GM19455 (cell line): ENCODE results near the gene LRRC15.

Experiments
- ATAC-seq: cut with Tn5 transposase; IDR thresholded peaks from one replicate; pipeline ENCODE4 v1.9.1; 2021; ENCODE audit not compliant: unreplicated experiment

Gene LRRC15

GRCh38 chr3:194320744-194321243 is 48.7 kb downstream of the LRRC15 start:
- ATAC-seq = no peak

- no peak for ATAC-seq
These were observed 49.4 kb downstream of the LRRC15 start for GRCh38 chr3:194320100-194320499.

GRCh38 chr3:194318511-194319161 is 50.9 kb downstream of the LRRC15 start:
- ATAC-seq = no peak

DNA sequence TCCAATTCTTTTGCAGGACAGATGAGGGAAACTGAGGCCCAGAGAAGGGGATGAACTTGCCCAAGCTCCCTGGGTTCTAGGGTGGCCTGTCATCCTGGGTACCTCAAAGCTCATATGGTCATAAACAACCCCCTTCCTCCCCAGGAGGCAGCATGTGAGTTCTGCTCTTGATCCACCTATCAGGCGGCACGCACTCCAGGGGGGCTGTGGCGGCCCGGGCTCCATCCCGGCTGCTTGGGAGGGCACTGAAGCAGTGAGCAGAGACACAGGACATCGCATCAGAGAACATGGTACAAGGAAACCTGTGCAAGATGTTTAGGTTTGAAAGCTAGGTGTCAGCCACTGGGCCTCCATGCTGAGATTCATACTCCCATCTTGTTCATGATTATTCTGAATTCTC is 52.6 kb downstream of the LRRC15 start:
- ATAC-seq = no peak

DNA sequence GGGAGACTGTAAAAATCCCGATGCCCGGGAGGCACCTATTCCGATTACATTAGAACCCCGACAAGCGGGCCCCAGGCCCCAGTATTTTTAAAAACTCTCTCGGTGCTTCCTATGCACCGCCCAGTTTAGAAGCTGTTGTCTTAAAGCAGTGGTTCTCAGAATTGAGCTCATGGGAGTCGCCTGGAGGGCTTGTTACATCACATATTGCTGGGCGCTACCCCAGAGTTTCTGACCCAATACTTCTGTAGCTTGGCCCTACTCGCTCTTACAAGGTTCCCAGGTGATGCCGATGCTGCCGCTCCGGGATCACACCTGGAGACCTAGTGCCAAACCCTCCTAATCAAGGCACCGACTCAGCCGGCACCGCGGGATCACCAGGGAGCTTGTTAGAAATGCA is 53.6 kb downstream of the LRRC15 start:
- ATAC-seq = peak; percentile 22

DNA sequence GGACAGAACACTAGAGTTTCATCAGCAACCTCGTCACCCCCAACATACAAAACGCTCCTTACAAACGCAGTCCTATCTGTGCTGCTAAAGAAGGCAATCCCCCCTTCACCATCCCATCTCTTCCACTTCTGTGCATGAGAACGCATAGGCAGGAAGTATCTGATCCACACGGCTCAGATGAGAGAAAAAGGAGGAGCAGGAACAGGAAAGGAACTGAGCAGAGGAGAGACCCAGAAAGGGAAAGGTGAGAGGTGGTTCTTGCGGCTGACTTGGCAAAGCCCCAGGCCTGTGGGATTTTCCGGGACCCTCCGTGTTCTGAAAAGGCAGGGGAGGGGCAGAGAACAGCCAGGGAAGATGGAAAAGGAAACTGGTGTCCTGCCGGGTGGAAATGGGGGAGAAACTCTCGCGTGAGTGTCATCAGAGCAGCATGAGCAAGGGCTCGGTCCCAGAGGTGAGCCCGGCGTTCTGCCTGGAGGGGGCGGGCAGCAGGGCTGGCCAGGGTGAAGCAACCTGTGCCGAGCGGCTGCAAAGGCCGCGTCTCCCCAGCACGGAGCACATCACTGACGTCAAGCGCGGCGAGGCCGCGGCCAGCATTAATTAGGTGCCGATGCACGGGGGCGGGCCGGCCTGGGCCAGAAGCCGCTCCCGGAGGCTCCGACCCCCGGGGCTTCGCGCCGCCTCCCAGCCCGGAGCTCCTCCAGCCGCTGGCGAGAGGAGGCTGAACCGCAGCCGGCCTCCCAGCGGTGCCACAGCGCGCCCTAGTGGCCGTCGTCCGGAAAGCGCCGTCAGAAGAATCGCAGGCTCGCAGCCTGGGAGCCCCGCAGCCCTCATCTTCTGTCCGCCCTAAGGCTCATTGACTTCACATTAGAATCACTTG is 54.2 kb downstream of the LRRC15 start:
- ATAC-seq = peak; percentile 90

GRCh38 chr3:194314388-194315068 is 55.0 kb downstream of the LRRC15 start:
- no peak for ATAC-seq

DNA sequence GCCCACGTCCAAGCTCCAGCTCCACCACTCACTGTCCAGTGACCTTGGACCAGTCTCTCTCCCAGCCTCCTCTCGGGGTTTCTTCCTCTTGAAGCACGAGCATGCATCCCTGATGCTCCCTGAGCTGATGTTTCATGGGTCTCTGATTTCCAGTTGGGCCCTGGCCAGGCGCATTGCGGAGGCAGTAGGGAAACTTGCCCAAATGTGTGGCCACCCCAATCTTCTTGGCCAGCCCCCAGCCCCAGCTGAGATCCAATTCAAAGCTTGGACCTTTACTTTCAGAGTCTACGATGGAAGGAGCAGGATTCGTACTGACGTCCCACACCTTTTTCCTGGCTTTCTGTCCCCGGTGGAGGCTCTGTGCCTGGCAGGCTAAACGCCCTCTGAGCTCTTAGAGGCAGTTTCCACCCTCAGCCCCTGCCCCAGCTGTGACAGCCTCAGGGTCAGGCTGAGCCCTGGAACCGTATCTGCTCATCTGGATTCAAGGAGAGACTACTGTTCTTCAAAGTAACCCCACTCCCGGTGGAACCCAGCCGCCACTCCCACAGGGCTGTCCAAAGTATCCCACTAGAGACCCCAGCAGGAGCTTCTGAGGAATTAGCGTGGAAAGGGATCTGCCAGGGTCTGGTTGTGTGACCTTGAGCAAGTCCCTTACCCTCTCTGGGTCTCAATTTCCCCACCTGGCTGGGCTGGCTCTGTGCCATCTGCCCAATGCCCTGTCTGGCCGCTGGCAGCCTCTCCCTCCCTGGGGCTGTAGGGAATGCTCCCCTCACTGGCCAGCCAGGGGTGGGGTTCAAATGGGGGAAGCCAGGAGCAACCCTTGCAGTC is 55.8 kb downstream of the LRRC15 start:
- ATAC-seq = no peak

GRCh38 chr3:194312743-194313281 is 56.7 kb downstream of the LRRC15 start:
- no peak for ATAC-seq

- no peak for ATAC-seq
These were observed 57.3 kb downstream of the LRRC15 start for GRCh38 chr3:194312186-194312742.

- ATAC-seq = no peak
These were observed 58.5 kb downstream of the LRRC15 start for GRCh38 chr3:194311000-194311399.

DNA sequence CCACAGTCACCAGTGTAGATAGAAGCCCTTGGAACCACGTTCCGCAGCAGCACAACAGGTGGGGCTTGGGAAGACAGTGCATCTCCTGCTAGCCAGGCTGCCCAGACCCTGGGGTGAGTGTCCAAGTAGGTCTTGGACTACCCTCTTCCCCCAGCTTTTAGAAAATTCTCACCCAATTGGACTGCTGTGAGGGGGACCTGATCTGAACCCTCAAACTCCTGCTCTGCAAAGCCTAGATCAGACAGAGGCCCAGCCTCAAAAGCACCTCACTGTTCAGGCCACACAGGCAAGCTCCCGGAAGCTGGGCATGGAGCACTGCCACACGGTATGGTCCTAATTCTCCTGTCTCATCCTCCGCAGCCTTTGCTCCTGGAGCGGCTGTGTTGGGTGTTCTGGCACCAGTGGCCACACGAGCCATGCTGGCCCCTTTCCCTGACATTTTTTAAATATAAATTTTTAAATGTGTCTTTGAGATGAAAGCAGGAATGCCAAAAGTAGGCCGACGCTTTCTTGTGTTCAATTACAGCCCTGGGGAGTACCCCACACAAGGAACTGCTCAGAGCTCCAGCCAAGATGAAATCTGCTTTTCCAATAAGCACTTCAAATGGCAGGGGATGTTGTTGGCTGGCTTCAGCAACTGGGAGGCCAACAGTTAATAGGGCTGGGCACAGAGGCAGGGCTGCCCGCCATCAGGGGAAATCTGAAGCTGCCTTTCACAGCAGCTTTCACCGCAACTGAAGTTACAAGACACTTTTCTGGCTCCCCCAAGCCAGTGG is 59.3 kb downstream of the LRRC15 start:
- no peak for ATAC-seq

DNA sequence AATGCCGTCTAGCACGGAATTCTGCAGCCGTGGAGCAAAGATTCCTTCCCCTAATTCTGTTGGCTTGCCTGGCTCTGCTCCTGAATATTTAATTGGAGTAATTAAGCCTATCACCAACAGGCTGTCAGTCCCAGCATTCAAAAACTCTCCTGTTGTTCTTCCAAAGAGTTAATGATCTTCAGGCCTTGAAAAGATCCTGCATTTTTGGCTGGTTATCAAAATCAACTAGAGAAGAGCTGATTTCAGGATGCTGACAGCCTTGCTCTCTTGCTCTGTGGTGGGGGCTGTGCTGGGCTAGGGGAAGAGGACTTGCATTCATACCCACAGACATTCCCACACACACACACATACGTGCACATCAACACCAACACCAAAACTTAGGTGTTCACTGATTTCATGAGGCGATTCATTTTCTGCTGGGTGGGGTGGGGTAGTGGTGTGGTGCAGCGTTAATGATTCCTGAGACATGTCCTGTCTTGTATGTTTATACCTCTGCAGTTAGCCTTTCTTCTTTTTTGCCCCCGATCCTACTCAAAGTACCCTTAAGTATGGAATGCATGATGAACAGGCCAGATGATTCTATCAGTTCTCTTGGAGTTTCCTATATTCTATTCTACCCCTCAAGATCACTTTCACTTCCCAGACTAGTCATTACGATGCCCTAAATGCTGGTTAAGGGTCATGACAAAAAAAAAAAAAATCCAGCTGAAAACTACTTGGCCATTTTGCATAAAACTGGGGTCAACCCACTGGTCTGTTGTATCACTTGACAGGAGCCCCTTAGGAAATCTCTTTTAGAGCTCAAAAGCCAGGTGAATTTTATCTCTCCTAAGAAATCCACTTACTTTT is 60.7 kb downstream of the LRRC15 start:
- no peak for ATAC-seq

GRCh38 chr3:194307849-194308248 is 61.7 kb downstream of the LRRC15 start:
- peak; percentile 4 for ATAC-seq

- ATAC-seq = peak; percentile 54
These were observed 62.5 kb downstream of the LRRC15 start for GRCh38 chr3:194306771-194307640.

GRCh38 chr3:194306109-194306686 is 63.3 kb downstream of the LRRC15 start:
- ATAC-seq = peak; percentile 46
